A549 (cell line): ENCODE results near the gene ANXA6. TPM values are rescaled to one million over a fixed set of nuclear protein-coding genes. Genes with fewer than 3 reads are reported as not detected.
A peak's percentile ranks its signal among the peaks of the same experiment; 100 is the strongest.

ENCODE experiments used
- ATAC-seq, 2 experiments: fragments of 200-7000 bp in 1 of 2; fragments of >200 bp in 1 of 2; cut with Nextera tagmentation in 1 of 2; cut with Tn5 transposase in 1 of 2; 3 replicates each; pipeline versions ENCODE4 v1.8.0 to v1.9.1; 2018 to 2020; ENCODE audit warnings: mild to moderate bottlenecking in 1 of 2, moderate library complexity in 1 of 2
- CTCF ChIA-PET: fragments of 300-600 bp; sonication (Branson Sonifier 250); formaldehyde crosslinking; extraction: SDS; loops from one replicate; lab custom pipeline; 2021; ENCODE audit warnings: antibody characterized with exemption, inconsistent platforms; lab: Yijun Ruan, JAX
- POLR2A ChIA-PET: fragments of 350-600 bp; formaldehyde crosslinking; extraction: SDS; loops from one replicate; lab custom pipeline; 2021; ENCODE audit warnings: antibody characterized with exemption, inconsistent platforms; lab: Yijun Ruan, JAX
- DNase-seq, 2 experiments: peaks; one replicate each; pipeline versions ENCODE4 v3.0.0 to v3.0.0-alpha.2; 2011 to 2016; ENCODE audit warnings: low read depth in 1 of 2, low spot score in 1 of 2
- FAIRE-seq: peaks from 2 replicates; lab custom pipeline; 2011; peaks lifted over from hg19 to GRCh38; lab: Jason Lieb, UNC
- H3K27ac ChIP-seq, 2 experiments: fragments of >200 bp; sonication (Bioruptor Twin); formaldehyde crosslinking; 3 replicates each; pipeline ENCODE4 v1.5.1; 2016 to 2017
- H3K4me1 ChIP-seq: fragments of >200 bp; sonication (Bioruptor Twin); formaldehyde crosslinking; 3 replicates; pipeline ENCODE4 v1.6.1; 2016
- H3K4me2 ChIP-seq: fragments of >200 bp; sonication (Bioruptor Twin); formaldehyde crosslinking; 3 replicates; pipeline ENCODE4 v1.6.1; 2016
- H3K4me3 ChIP-seq: fragments of >200 bp; sonication (Bioruptor Twin); formaldehyde crosslinking; 3 replicates; pipeline ENCODE4 v1.5.1; 2016
- H3K9me3 ChIP-seq: fragments of >200 bp; sonication (Bioruptor Twin); formaldehyde crosslinking; 3 replicates; pipeline ENCODE4 v1.6.1; 2016
- CBX2 ChIP-seq: fragments of 200-600 bp; sonication (generic); IDR thresholded peaks from 2 replicates; pipeline ENCODE4 v1.6.1; 2016; ENCODE audit warnings: low read depth, mild to moderate bottlenecking, borderline replicate concordance
- CBX8 ChIP-seq: fragments of 200-600 bp; sonication (generic); IDR thresholded peaks from 2 replicates; pipeline ENCODE4 v1.6.1; 2016
- CEBPB ChIP-seq, 2 experiments: fragments of >200 bp in 1 of 2; sonication (Bioruptor Twin) in 1 of 2; formaldehyde crosslinking in 1 of 2; IDR thresholded peaks; 2 replicates each; pipeline ENCODE4 v1.6.1; 2012 to 2016
- CTCF ChIP-seq: fragments of >200 bp; sonication (Bioruptor Twin); formaldehyde crosslinking; IDR thresholded peaks from 3 replicates; pipeline ENCODE4 v1.5.1; 2016
- EHMT2 ChIP-seq: fragments of 200-600 bp; sonication (generic); IDR thresholded peaks from 2 replicates; pipeline ENCODE4 v1.6.1; 2016; ENCODE audit warnings: antibody characterized with exemption, low read depth, mild to moderate bottlenecking, moderate library complexity
- ESRRA ChIP-seq: fragments of 150-350 bp; IDR thresholded peaks from 2 replicates; pipeline ENCODE4 v1.6.1; 2014; ENCODE audit warnings: mild to moderate bottlenecking, low read length, borderline replicate concordance
- FOXS1 ChIP-seq: fragments of 250-450 bp; sonication (Bioruptor Pico); IDR thresholded peaks from 2 replicates; pipeline ENCODE4 v1.5.0; 2020; ENCODE audit warnings: mild to moderate bottlenecking, moderate library complexity
- HDAC2 ChIP-seq: fragments of 200-600 bp; sonication (generic); IDR thresholded peaks from 2 replicates; pipeline ENCODE4 v1.6.1; 2016
- HES2 ChIP-seq: fragments of >200 bp; sonication (Bioruptor Twin); formaldehyde crosslinking; IDR thresholded peaks from 2 replicates; pipeline ENCODE4 v1.6.1; 2016
- JUNB ChIP-seq: fragments of >200 bp; sonication (Bioruptor Twin); formaldehyde crosslinking; IDR thresholded peaks from 2 replicates; pipeline ENCODE4 v1.6.1; 2016
- MAZ ChIP-seq: fragments of 150-350 bp; IDR thresholded peaks from 2 replicates; pipeline ENCODE4 v1.6.1; 2014; ENCODE audit warnings: antibody characterized with exemption, low read depth, low read length, borderline replicate concordance
- NPAS2 ChIP-seq: fragments of 250-450 bp; sonication (Bioruptor Pico); IDR thresholded peaks from 2 replicates; pipeline ENCODE4 v1.8.0; 2022; ENCODE audit warnings: mild to moderate bottlenecking, moderate library complexity, borderline replicate concordance
- RAD21 ChIP-seq, 2 experiments: fragments of >200 bp in 1 of 2; sonication (Bioruptor Twin) in 1 of 2; formaldehyde crosslinking in 1 of 2; IDR thresholded peaks in 1 of 2; conservative IDR thresholded peaks in 1 of 2; 2 replicates in 1 of 2; 3 replicates in 1 of 2; pipeline ENCODE4 v1.6.1; 2012 to 2018; ENCODE audit warnings: inconsistent platforms in 1 of 2
- RFX5 ChIP-seq: fragments of 450-650 bp; IDR thresholded peaks from 2 replicates; pipeline ENCODE4 v1.7.1; 2014; ENCODE audit warnings: antibody characterized with exemption, mild to moderate bottlenecking, moderate library complexity
- SMC3 ChIP-seq: fragments of >200 bp; sonication (Bioruptor Twin); formaldehyde crosslinking; IDR thresholded peaks from 3 replicates; pipeline ENCODE4 v1.6.1; 2018; ENCODE audit warnings: inconsistent platforms
- TFCP2L1 ChIP-seq: fragments of 250-450 bp; sonication (Bioruptor Pico); IDR thresholded peaks from 2 replicates; pipeline ENCODE4 v1.5.0; 2021; ENCODE audit warnings: mild to moderate bottlenecking
- TP53 ChIP-seq: fragments of 250-450 bp; sonication (Bioruptor Pico); IDR thresholded peaks from 2 replicates; pipeline ENCODE4 v1.5.0; 2021; ENCODE audit warnings: mild to moderate bottlenecking, moderate library complexity
- ZFP36 ChIP-seq: fragments of 450-650 bp; IDR thresholded peaks from 2 replicates; pipeline ENCODE4 v1.6.1; 2014; ENCODE audit warnings: borderline replicate concordance; ENCODE audit not compliant: partially characterized antibody
- WGBS: methylation state at CpG from one replicate; pipeline ENCODE4 v1.1.6; 2017; ENCODE audit errors: missing lambda C conversion rate; 5-methylcytosine and 5-hydroxymethylcytosine counted together
- polyA plus RNA-seq, 4 experiments: library from polyadenylated mRNA; depleted of rRNA in 3 of 4; stranded (reverse); fragments of >200 nt; fragmentation: RNase III in 1 of 4; extraction: RNeasy Plus Mini Kit Qiagen cat#74134 plus additional on column Dnase treatment in 1 of 4; gene quantifications; 2 replicates in 3 of 4; 3 replicates in 1 of 4; pipeline ENCODE4 v1.2.3, GENCODE V29; 2011 to 2017
- TF ChIP-seq, protein P1 (sequence below): IDR thresholded peaks from 2 replicates; pipeline ENCODE4 v1.6.1; 2012
- TF ChIP-seq, protein P2 (sequence below): fragments of 250-450 bp; sonication (Bioruptor Pico); IDR thresholded peaks from 2 replicates; pipeline ENCODE4 v1.5.0; 2021; ENCODE audit warnings: mild to moderate bottlenecking, moderate library complexity, borderline replicate concordance

Gene ANXA6
- polyA plus RNA-seq, 2 of the 4 experiments (the other 2 are of a cell fraction): 32.4 to 53.0 TPM

GRCh38 chr5:151167022-151167421 is 9.4 kb upstream of the ANXA6 start:
- no peak for FAIRE-seq
- no peak for DNase-seq
- Histone ChIP-seq H3K9me3 (no peaks in the 10 kb centered on the region), H3K4me1 (no peaks in the 10 kb centered on the region), H3K4me3 (no peak overlapping the region), H3K27ac (no peak overlapping the region), H3K4me2 (no peak overlapping the region)
- TF ChIP-seq TP53 (CRISPR knock-in tag) (no peak), FOXS1 (no peak), HES2 (no peak), JUNB (no peak), NPAS2 (CRISPR knock-in tag) (no peak), CEBPB (IDR thresholded peaks at IDR 0.05) (no peak), TFCP2L1 (CRISPR knock-in tag) (no peak)
- TF ChIP-seq, protein P1, sequence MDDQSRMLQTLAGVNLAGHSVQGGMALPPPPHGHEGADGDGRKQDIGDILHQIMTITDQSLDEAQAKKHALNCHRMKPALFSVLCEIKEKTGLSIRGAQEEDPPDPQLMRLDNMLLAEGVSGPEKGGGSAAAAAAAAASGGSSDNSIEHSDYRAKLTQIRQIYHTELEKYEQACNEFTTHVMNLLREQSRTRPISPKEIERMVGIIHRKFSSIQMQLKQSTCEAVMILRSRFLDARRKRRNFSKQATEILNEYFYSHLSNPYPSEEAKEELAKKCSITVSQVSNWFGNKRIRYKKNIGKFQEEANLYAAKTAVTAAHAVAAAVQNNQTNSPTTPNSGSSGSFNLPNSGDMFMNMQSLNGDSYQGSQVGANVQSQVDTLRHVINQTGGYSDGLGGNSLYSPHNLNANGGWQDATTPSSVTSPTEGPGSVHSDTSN: no peak
- TF ChIP-seq, protein P2, sequence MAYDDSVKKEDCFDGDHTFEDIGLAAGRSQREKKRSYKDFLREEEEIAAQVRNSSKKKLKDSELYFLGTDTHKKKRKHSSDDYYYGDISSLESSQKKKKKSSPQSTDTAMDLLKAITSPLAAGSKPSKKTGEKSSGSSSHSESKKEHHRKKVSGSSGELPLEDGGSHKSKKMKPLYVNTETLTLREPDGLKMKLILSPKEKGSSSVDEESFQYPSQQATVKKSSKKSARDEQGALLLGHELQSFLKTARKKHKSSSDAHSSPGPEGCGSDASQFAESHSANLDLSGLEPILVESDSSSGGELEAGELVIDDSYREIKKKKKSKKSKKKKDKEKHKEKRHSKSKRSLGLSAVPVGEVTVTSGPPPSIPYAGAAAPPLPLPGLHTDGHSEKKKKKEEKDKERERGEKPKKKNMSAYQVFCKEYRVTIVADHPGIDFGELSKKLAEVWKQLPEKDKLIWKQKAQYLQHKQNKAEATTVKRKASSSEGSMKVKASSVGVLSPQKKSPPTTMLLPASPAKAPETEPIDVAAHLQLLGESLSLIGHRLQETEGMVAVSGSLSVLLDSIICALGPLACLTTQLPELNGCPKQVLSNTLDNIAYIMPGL: no peak
- CTCF ChIA-PET: interaction anchor here (0.9 to 12.8 kb wide), 9 partner anchors 9 to 366 kb away, joined by 3 to 279 read pairs (median 4); partner anchors contain the start of gene ANXA6
- WGBS: 44% methylated on average over 9 of the region's 9 CpGs
- ATAC-seq: no peak
- POLR2A ChIA-PET: no interaction called here

DNA sequence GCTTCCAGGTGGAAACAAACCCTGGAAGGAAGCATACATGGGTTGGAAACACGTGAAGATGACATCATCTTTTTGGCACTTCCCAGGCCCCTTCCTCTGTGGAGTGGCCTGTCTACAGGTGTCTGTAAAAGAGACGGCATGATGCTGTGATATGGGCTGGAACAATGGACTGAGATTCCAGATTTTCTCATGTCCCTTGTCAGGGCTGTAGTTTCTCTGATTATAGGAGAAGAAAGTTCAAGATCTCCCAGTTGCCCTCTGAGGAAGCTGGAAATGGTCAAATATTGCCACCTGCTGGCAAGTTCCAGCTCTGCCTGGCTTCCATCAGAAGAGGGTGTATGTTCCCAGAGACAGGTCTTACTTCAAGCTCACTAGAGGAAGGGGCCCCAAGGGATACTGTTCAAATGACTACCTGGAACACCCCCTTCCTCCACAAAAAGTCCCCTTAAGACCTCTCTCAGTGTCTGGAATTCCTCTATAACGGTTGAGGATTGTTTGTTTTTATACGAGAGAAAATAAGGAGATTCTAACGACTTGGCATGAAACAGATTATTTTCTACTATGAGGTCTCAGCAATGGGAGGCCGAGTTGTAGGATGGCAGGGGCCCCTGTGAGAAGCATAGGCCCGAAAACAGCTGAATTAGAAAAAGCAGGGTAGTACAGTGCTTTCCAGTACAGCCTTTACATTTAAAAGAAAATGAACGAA is 7.3 kb upstream of the ANXA6 start:
- no peaks in the 10 kb centered on the region for H3K4me1 ChIP-seq
- ATAC-seq: peak; percentile 96 to 99
- H3K9me3 ChIP-seq: no peaks in the 10 kb centered on the region
- H3K4me2 ChIP-seq: no peak overlapping the region
- no peak for FAIRE-seq
- POLR2A ChIA-PET: interaction anchor here (0.5 to 0.6 kb wide), 3 partner anchors 38 to 477 kb away, joined by 3 to 5 read pairs (median 4); no protein-coding TSS in a partner anchor
- no peak overlapping the region for H3K27ac ChIP-seq
- H3K4me3 ChIP-seq: no peak overlapping the region
- TF ChIP-seq CBX2 (no peak), ZFP36 (peak; percentile 12), RAD21 (conservative IDR thresholded peaks at IDR 0.05 in 1 of 2, IDR thresholded peaks at IDR 0.05 in 1 of 2) (peak; percentile 93 to 97), CTCF (peak; percentile 93), SMC3 (peak; percentile 86)
- CTCF ChIA-PET: interaction anchor here (0.7 to 12.8 kb wide), 64 partner anchors 8 to 706 kb away, joined by 3 to 279 read pairs (median 4); partner anchors contain the start of genes SMIM3 and TNIP1
- WGBS: 35% methylated on average over 8 of the region's 8 CpGs
- DNase-seq: peak; percentile 77 to 82

GRCh38 chr5:151162776-151163175 is 5.2 kb upstream of the ANXA6 start:
- 57% methylated on average over 1 of the region's 1 CpG for WGBS
- TF ChIP-seq ZFP36: no peak
- TF ChIP-seq CBX8: no peak
- TF ChIP-seq EHMT2: no peak
- TF ChIP-seq ESRRA: no peak
- no peak for TF ChIP-seq RFX5
- TF ChIP-seq HDAC2: no peak
- TF ChIP-seq RAD21 (conservative IDR thresholded peaks at IDR 0.05 in 1 of 2, IDR thresholded peaks at IDR 0.05 in 1 of 2): no peak
- TF ChIP-seq MAZ: no peak
- TF ChIP-seq NPAS2 (CRISPR knock-in tag): no peak
- H3K4me1 ChIP-seq: peaks cover 6% of the 10 kb centered on the region
- ChIA-PET CTCF (interaction anchor here (0.7 to 12.8 kb wide), 11 partner anchors 10 to 161 kb away, joined by 3 to 279 read pairs (median 12); no protein-coding TSS in a partner anchor), POLR2A (interaction anchor here (0.7 kb wide), 1 partner anchor 36 kb away, joined by 3 read pairs; no protein-coding TSS in a partner anchor)
- H3K27ac ChIP-seq: no peak overlapping the region
- ATAC-seq (no peak), FAIRE-seq (no peak), DNase-seq (no peak)
- H3K9me3 ChIP-seq: no peaks in the 10 kb centered on the region
- H3K4me2 ChIP-seq: no peak overlapping the region
- no peak overlapping the region for H3K4me3 ChIP-seq
